Tibial nerve (tissue), 3 donors: ENCODE results near the gene YPEL2.

Experiments
- CTCF ChIP-seq, 5 experiments: fragments of 200-600 bp in 3 of 5; fragments of 450-650 bp in 2 of 5; sonication (generic) in 3 of 5; IDR thresholded peaks; one replicate each; pipeline ENCODE4 v1.5.1; 2016 to 2019; ENCODE audit warnings: antibody characterized with exemption in 5 of 5, mild to moderate bottlenecking in 3 of 5, moderate library complexity in 2 of 5
- POLR2A ChIP-seq, 2 donors: fragments of 450-650 bp; IDR thresholded peaks; one replicate each; pipeline ENCODE4 v1.6.1; 2017; ENCODE audit warnings: antibody characterized with exemption in 2 of 2, mild to moderate bottlenecking in 2 of 2, moderate library complexity in 2 of 2

- TF ChIP-seq CTCF (IDR thresholded peaks at IDR 0.05) (no peak), POLR2A (IDR thresholded peaks at IDR 0.05) (no peak)
Observed at GRCh38 chr17:59416184-59416583, 84.7 kb downstream of the YPEL2 start.
